A549 (cell line): ENCODE data around the gene MYL4. TPM values are rescaled to one million over a fixed set of nuclear protein-coding genes. Genes with fewer than 3 reads are reported as not detected.

Experiments used
- ATAC-seq, 2 experiments: fragments of 200-7000 bp in 1 of 2; fragments of >200 bp in 1 of 2; cut with Nextera tagmentation in 1 of 2; cut with Tn5 transposase in 1 of 2; 3 replicates each; pipeline versions ENCODE4 v1.8.0 to v1.9.1; 2018 to 2020; ENCODE audit warnings: mild to moderate bottlenecking in 1 of 2, moderate library complexity in 1 of 2
- CTCF ChIA-PET: fragments of 300-600 bp; sonication (Branson Sonifier 250); formaldehyde crosslinking; extraction: SDS; loops from one replicate; lab custom pipeline; 2021; ENCODE audit warnings: antibody characterized with exemption, inconsistent platforms; lab: Yijun Ruan, JAX
- POLR2A ChIA-PET: fragments of 350-600 bp; formaldehyde crosslinking; extraction: SDS; loops from one replicate; lab custom pipeline; 2021; ENCODE audit warnings: antibody characterized with exemption, inconsistent platforms; lab: Yijun Ruan, JAX
- DNase-seq, 2 experiments: peaks; one replicate each; pipeline versions ENCODE4 v3.0.0 to v3.0.0-alpha.2; 2011 to 2016; ENCODE audit warnings: low read depth in 1 of 2, low spot score in 1 of 2
- FAIRE-seq: peaks from 2 replicates; lab custom pipeline; 2011; peaks lifted over from hg19 to GRCh38; lab: Jason Lieb, UNC
- H3K27ac ChIP-seq, 2 experiments: fragments of >200 bp; sonication (Bioruptor Twin); formaldehyde crosslinking; 3 replicates each; pipeline ENCODE4 v1.5.1; 2016 to 2017
- H3K4me1 ChIP-seq: fragments of >200 bp; sonication (Bioruptor Twin); formaldehyde crosslinking; 3 replicates; pipeline ENCODE4 v1.6.1; 2016
- H3K4me2 ChIP-seq: fragments of >200 bp; sonication (Bioruptor Twin); formaldehyde crosslinking; 3 replicates; pipeline ENCODE4 v1.6.1; 2016
- H3K4me3 ChIP-seq: fragments of >200 bp; sonication (Bioruptor Twin); formaldehyde crosslinking; 3 replicates; pipeline ENCODE4 v1.5.1; 2016
- H3K9me3 ChIP-seq: fragments of >200 bp; sonication (Bioruptor Twin); formaldehyde crosslinking; 3 replicates; pipeline ENCODE4 v1.6.1; 2016
- ATOH8 ChIP-seq: fragments of 250-450 bp; sonication (Bioruptor Pico); IDR thresholded peaks from 2 replicates; pipeline ENCODE4 v1.5.0; 2020; ENCODE audit warnings: low read depth, mild to moderate bottlenecking, moderate library complexity
- BCL3 ChIP-seq: fragments of >200 bp; sonication (Bioruptor Twin); formaldehyde crosslinking; IDR thresholded peaks from 3 replicates; pipeline ENCODE4 v1.6.1; 2016
- CBX8 ChIP-seq: fragments of 200-600 bp; sonication (generic); IDR thresholded peaks from 2 replicates; pipeline ENCODE4 v1.6.1; 2016
- EHMT2 ChIP-seq: fragments of 200-600 bp; sonication (generic); IDR thresholded peaks from 2 replicates; pipeline ENCODE4 v1.6.1; 2016; ENCODE audit warnings: antibody characterized with exemption, low read depth, mild to moderate bottlenecking, moderate library complexity
- EP300 ChIP-seq, 2 experiments: fragments of >200 bp; sonication (Bioruptor Twin); formaldehyde crosslinking; IDR thresholded peaks; 2 replicates in 1 of 2; 3 replicates in 1 of 2; pipeline ENCODE4 v1.6.1; 2016 to 2017
- HDAC2 ChIP-seq: fragments of 200-600 bp; sonication (generic); IDR thresholded peaks from 2 replicates; pipeline ENCODE4 v1.6.1; 2016
- MAFK ChIP-seq: fragments of 450-650 bp; IDR thresholded peaks from 2 replicates; pipeline ENCODE4 v1.6.1; 2014; ENCODE audit not compliant: partially characterized antibody
- MAZ ChIP-seq: fragments of 150-350 bp; IDR thresholded peaks from 2 replicates; pipeline ENCODE4 v1.6.1; 2014; ENCODE audit warnings: antibody characterized with exemption, low read depth, low read length, borderline replicate concordance
- NFE2L2 ChIP-seq: fragments of 150-350 bp; conservative IDR thresholded peaks from 2 replicates; pipeline ENCODE4 v1.6.1; 2014; ENCODE audit warnings: low read length
- NPAS2 ChIP-seq: fragments of 250-450 bp; sonication (Bioruptor Pico); IDR thresholded peaks from 2 replicates; pipeline ENCODE4 v1.8.0; 2022; ENCODE audit warnings: mild to moderate bottlenecking, moderate library complexity, borderline replicate concordance
- RNF2 ChIP-seq: fragments of 200-600 bp; sonication (generic); IDR thresholded peaks from 2 replicates; pipeline ENCODE4 v1.6.1; 2016; ENCODE audit warnings: low read depth, mild to moderate bottlenecking, antibody characterized with exemption, moderate library complexity, borderline replicate concordance
- TFCP2L1 ChIP-seq: fragments of 250-450 bp; sonication (Bioruptor Pico); IDR thresholded peaks from 2 replicates; pipeline ENCODE4 v1.5.0; 2021; ENCODE audit warnings: mild to moderate bottlenecking
- ZFP36 ChIP-seq: fragments of 450-650 bp; IDR thresholded peaks from 2 replicates; pipeline ENCODE4 v1.6.1; 2014; ENCODE audit warnings: borderline replicate concordance; ENCODE audit not compliant: partially characterized antibody
- ZNF302 ChIP-seq: fragments of 250-450 bp; sonication (Bioruptor Pico); IDR thresholded peaks from 2 replicates; pipeline ENCODE4 v1.9.0; 2021; ENCODE audit warnings: inconsistent platforms, mild to moderate bottlenecking, moderate library complexity
- ZSCAN20 ChIP-seq: fragments of 250-450 bp; sonication (Bioruptor Pico); IDR thresholded peaks from 2 replicates; pipeline ENCODE4 v1.8.0; 2022; ENCODE audit warnings: mild to moderate bottlenecking, moderate library complexity
- WGBS: methylation state at CpG from one replicate; pipeline ENCODE4 v1.1.6; 2017; ENCODE audit errors: missing lambda C conversion rate; 5-methylcytosine and 5-hydroxymethylcytosine counted together
- polyA plus RNA-seq, 4 experiments: library from polyadenylated mRNA; depleted of rRNA in 3 of 4; stranded (reverse); fragments of >200 nt; fragmentation: RNase III in 1 of 4; extraction: RNeasy Plus Mini Kit Qiagen cat#74134 plus additional on column Dnase treatment in 1 of 4; gene quantifications; 2 replicates in 3 of 4; 3 replicates in 1 of 4; pipeline ENCODE4 v1.2.3, GENCODE V29; 2011 to 2017
- TF ChIP-seq, protein P1 (sequence below): fragments of >200 bp; sonication (Bioruptor Twin); formaldehyde crosslinking; IDR thresholded peaks from 3 replicates; pipeline ENCODE4 v1.5.1; 2016
- TF ChIP-seq, protein P2 (sequence below): fragments of 200-600 bp; sonication (generic); IDR thresholded peaks from 2 replicates; pipeline ENCODE4 v1.6.1; 2016; ENCODE audit warnings: antibody characterized with exemption, mild to moderate bottlenecking, moderate library complexity
- TF ChIP-seq, protein P3 (sequence below): fragments of 450-650 bp; IDR thresholded peaks from 2 replicates; pipeline ENCODE4 v1.6.1; 2014; ENCODE audit warnings: antibody characterized with exemption
- TF ChIP-seq, protein P4 (sequence below): IDR thresholded peaks from 2 replicates; pipeline ENCODE4 v1.6.1; 2012

Gene MYL4
- polyA plus RNA-seq, 2 of the 4 experiments (the other 2 are of a cell fraction), result not detected

DNA sequence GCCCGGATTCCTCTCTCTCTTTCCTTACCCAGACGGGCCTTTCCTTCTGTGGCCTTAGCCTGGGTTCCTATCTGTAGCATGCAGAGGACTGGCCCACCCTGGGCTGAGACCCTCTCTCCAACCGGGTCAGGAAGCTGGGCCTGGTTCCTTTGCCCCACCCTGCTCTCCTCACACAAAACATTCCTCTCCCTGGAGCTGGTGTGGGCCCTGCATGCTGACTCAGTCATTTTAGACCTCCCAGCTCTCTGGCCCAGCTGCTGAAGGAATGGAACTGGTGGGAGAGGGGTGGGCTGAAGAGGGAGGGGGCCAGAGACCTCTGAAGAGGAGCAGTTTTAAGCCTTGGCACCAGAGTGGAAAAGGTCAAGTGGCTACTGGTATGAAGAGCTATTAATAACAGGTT is 957 bp downstream of the MYL4 start:
- POLR2A ChIA-PET, result no interaction called here
- Histone ChIP-seq H3K9me3 (no peaks in the 10 kb centered on the region), H3K4me1 (no peaks in the 10 kb centered on the region), H3K4me2 (no peak overlapping the region), H3K4me3 (no peak overlapping the region), H3K27ac (no peak overlapping the region)
- FAIRE-seq, result no peak
- no peak for ATAC-seq
- TF ChIP-seq, protein P1, sequence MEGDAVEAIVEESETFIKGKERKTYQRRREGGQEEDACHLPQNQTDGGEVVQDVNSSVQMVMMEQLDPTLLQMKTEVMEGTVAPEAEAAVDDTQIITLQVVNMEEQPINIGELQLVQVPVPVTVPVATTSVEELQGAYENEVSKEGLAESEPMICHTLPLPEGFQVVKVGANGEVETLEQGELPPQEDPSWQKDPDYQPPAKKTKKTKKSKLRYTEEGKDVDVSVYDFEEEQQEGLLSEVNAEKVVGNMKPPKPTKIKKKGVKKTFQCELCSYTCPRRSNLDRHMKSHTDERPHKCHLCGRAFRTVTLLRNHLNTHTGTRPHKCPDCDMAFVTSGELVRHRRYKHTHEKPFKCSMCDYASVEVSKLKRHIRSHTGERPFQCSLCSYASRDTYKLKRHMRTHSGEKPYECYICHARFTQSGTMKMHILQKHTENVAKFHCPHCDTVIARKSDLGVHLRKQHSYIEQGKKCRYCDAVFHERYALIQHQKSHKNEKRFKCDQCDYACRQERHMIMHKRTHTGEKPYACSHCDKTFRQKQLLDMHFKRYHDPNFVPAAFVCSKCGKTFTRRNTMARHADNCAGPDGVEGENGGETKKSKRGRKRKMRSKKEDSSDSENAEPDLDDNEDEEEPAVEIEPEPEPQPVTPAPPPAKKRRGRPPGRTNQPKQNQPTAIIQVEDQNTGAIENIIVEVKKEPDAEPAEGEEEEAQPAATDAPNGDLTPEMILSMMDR, result no peak
- TF ChIP-seq, protein P2, sequence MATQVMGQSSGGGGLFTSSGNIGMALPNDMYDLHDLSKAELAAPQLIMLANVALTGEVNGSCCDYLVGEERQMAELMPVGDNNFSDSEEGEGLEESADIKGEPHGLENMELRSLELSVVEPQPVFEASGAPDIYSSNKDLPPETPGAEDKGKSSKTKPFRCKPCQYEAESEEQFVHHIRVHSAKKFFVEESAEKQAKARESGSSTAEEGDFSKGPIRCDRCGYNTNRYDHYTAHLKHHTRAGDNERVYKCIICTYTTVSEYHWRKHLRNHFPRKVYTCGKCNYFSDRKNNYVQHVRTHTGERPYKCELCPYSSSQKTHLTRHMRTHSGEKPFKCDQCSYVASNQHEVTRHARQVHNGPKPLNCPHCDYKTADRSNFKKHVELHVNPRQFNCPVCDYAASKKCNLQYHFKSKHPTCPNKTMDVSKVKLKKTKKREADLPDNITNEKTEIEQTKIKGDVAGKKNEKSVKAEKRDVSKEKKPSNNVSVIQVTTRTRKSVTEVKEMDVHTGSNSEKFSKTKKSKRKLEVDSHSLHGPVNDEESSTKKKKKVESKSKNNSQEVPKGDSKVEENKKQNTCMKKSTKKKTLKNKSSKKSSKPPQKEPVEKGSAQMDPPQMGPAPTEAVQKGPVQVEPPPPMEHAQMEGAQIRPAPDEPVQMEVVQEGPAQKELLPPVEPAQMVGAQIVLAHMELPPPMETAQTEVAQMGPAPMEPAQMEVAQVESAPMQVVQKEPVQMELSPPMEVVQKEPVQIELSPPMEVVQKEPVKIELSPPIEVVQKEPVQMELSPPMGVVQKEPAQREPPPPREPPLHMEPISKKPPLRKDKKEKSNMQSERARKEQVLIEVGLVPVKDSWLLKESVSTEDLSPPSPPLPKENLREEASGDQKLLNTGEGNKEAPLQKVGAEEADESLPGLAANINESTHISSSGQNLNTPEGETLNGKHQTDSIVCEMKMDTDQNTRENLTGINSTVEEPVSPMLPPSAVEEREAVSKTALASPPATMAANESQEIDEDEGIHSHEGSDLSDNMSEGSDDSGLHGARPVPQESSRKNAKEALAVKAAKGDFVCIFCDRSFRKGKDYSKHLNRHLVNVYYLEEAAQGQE, result no peak
- peak; percentile 64 for TF ChIP-seq MAFK
- 47% methylated on average over 3 of the region's 3 CpGs for WGBS
- CTCF ChIA-PET, result interaction anchor here (0.7 to 2.5 kb wide), 4 partner anchors 20 to 405 kb away, joined by 3 to 11 read pairs (median 3); no protein-coding TSS in a partner anchor
- DNase-seq, result no peak

DNA sequence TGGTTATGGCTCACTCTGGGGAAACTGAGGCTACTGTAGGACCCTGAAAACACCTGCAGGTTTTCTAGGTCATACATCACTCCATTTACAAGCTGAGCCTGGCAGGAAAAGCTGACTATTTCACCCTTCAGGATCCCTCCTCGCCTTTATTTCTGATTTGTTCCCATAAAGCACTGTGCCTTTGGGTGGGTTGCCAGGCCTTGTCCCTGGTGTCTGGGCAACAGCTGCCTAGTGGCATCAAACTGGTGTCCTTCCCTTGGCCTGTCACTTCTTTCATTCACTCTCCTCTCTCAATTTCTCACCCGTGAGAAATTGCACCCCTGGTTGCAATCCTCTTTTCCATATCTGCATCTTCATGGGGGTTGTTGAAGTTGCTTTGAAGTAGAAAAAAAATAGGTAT is 1.6 kb downstream of the MYL4 start:
- Histone ChIP-seq H3K27ac (no peak overlapping the region), H3K4me3 (no peak overlapping the region), H3K9me3 (no peaks in the 10 kb centered on the region), H3K4me1 (no peaks in the 10 kb centered on the region), H3K4me2 (no peak overlapping the region)
- no peak for DNase-seq
- WGBS, result 29% methylated on average over 2 of the region's 2 CpGs
- no peak for FAIRE-seq
- ATAC-seq, result no peak
- ChIA-PET CTCF (interaction anchor here (0.7 to 2.5 kb wide), 4 partner anchors 19 to 405 kb away, joined by 3 to 11 read pairs (median 3); no protein-coding TSS in a partner anchor), POLR2A (no interaction called here)
- TF ChIP-seq EP300 (IDR thresholded peaks at IDR 0.05) (no peak), ZFP36 (no peak), ATOH8 (CRISPR knock-in tag) (no peak), TFCP2L1 (CRISPR knock-in tag) (no peak), MAZ (no peak), NPAS2 (CRISPR knock-in tag) (no peak), CBX8 (no peak), EHMT2 (no peak), ZNF302 (CRISPR knock-in tag) (no peak), NFE2L2 (no peak), RNF2 (no peak), HDAC2 (no peak), ZSCAN20 (no peak), BCL3 (no peak)
- TF ChIP-seq, protein P3, sequence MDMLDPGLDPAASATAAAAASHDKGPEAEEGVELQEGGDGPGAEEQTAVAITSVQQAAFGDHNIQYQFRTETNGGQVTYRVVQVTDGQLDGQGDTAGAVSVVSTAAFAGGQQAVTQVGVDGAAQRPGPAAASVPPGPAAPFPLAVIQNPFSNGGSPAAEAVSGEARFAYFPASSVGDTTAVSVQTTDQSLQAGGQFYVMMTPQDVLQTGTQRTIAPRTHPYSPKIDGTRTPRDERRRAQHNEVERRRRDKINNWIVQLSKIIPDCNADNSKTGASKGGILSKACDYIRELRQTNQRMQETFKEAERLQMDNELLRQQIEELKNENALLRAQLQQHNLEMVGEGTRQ, result no peak
- TF ChIP-seq, protein P4, sequence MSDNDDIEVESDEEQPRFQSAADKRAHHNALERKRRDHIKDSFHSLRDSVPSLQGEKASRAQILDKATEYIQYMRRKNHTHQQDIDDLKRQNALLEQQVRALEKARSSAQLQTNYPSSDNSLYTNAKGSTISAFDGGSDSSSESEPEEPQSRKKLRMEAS, result no peak
- TF ChIP-seq, protein P1, result no peak
